Hypothalamus (tissue), 51 donors: ENCODE data around the gene CELSR2.
"Not testable (repeated sequence)": the region's sequence is repeated elsewhere in the genome, so short reads cannot be mapped to it uniquely, and the experiment has no call there.

Experiments
- DNase-seq, 51 donors: peaks; one replicate each; lab custom pipeline; 2025; lab: John Stamatoyannopoulos, UW

The CELSR2 gene

DNA sequence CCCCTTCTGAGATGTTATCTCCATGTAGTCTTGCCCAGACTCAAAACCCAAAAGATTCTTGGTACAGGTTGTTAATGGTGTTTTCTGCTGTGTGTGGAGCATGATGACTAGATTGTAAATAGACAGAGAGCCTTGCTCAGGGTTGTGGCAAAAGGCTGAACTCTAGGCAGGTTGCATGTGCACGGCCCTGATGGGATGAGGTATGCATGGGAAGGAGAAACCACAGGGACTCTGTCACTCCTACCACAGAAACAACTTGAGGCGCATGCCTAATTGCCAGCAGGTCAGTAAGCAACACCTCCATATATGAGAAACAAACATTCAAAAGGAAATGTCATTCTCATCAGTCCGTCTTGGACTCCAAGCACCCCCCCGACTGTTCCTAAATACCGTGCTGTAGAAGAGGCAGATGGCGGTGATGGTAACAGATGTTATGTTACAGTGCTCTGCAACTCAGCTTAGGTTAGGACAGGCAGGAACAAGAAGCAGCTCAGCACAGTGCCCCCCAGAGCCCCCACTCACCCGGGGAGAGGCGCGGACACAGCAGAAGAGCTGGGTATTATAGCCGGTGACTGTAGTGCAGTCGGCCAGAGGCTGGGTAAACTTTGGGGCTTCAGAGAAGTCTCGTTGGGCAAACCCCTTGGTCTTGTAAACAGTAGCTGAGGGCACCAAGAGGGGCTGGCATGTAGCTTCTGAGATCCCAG is 46.5 kb downstream of the CELSR2 start:
- DNase-seq = no peak

DNA sequence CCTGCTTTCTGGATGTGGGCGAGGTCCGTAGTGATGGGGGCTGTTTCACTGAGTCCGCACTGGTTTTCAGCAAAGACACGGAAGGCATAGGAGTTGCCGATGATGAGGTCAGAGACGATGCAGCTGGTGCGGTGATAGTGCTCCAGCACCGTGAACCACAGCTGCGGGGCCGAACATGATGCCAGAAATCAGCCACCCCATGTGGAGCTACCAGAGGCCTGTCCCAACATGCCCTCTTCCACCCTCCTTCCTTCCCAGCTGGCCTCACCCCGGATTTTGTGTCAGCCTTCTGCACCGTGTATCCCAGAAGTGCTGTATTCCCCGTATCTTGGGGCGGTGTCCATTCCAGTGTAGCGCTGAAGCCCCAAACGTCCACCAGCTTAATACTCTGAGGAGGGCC is 47.4 kb downstream of the CELSR2 start:
- no peak for DNase-seq

DNA sequence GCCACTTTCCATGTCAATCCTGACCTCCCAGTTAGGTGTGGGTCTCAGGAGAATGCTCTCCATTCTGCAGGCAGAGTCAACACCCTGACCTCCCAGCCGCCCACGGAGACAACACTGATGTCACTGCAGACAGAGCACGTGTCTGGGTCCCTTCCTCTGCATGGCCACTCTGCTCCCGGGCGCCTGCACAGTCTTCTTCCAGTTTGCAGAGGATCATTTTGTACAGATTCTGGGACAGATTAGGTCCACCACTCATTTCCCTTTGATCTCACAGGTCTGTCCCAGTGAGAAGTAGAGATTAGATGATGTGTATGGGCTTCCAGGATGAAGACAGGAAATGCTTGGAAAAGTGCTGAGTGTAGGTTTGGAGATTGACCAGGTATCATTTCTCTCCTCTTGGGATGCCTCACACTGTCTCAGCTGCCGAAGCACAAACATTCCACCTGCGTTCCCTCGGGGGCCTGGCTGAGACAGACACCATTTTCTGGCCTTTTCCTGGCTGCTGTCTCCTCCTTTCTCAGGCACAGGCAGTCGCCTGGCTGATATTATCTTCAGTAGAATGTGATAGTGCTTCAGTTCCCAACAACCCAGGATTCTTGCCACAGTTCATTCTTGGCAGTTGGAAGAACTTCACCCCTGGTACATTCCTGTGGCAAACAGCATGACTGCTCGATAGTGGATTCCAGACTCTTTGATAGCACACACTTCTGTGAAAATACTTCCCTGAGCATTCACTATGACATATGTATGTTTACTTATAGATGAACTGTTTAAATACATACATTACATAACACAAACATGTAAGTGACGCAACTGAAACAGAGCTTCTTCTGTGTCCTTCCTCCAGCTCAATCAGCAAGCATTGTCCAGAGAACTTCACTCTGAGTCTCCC is 49.6 kb downstream of the CELSR2 start:
- DNase-seq = peak in 35 of 51 donors; percentile 22 to 83 (median 61)

DNA sequence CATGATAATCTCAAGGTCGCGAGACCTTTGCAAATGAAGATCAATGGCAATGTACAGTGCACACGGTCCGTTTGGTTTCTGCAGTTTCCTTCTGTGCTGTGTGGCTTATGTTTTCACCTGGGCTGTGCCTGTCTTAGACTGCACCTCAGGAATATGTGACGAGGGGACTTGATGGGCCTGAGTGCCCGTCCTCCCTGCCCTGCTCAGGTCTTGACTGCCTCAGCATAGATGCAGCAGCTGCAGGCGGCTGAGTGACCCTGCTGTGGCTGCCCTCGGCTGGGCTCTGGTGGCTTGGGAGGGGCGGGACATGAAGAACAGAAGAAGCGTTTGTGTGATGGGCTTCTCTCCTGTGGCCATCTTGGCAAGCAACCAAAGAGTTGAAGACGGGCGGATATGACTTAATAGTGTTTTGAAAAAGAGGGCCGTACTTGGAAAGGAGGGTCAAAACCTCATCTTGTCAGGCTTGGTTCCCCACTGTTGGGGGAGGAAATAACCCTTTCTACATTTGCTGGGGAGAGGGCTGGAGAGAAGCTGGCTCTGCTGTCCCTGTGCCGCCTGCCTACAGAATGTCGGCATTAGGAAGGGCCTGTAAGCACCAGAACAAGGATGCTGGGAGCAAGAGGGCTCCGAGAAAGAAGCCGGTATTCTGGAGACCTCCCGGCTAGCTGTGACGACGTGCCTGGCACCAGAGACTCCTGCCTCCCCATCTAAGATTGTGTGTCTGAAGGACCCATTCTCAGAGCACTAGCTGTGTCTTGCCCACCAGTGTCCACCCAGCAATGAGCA is 50.4 kb downstream of the CELSR2 start:
- peak in 44 of 51 donors; percentile 33 to 93 (median 81) for DNase-seq

DNA sequence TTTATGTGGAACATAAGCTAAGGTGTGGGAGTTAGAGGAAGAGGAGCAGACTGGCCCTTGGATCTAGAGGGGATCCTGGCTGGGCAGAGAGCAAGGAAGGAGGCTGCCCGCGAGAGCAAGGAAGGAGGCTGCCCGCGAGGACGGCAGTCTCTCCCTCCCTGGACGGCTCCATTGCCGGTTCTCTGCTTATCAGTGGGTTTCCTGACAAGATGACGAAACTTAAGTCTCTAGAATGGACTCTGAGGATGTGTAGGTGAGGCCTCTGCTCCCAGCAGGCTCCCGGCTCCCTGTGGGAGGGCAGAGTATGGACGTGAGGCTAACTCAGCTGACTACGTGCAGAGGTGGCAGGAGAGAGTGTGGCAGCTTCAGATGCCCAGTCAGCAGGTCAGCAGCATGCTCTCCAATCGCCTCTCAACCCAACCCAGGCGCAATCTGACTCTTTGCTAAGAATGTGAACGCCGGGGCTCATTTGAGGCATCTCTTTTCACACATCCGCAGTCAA is 51.4 kb downstream of the CELSR2 start:
- DNase-seq = no peak

DNA sequence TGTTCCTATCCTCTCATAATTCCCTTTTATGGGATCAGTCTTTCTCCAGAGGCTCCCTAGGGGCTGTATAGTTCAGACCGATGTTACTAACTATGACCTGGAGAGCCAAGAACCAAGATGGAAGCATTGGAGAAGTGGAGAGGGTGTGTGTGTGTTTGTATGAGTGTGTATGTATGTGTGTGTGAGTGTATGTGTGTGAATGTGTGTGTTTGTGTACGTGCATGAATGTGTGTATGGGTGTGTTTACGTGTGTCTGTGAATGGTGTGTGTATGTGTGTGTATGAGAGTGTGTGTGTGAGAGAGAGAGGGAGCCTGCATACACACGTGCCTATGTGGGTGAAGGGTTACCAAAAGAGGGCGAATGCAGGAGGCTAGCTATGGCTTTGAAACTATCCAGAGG is 52.5 kb downstream of the CELSR2 start:
- DNase-seq = no peak

DNA sequence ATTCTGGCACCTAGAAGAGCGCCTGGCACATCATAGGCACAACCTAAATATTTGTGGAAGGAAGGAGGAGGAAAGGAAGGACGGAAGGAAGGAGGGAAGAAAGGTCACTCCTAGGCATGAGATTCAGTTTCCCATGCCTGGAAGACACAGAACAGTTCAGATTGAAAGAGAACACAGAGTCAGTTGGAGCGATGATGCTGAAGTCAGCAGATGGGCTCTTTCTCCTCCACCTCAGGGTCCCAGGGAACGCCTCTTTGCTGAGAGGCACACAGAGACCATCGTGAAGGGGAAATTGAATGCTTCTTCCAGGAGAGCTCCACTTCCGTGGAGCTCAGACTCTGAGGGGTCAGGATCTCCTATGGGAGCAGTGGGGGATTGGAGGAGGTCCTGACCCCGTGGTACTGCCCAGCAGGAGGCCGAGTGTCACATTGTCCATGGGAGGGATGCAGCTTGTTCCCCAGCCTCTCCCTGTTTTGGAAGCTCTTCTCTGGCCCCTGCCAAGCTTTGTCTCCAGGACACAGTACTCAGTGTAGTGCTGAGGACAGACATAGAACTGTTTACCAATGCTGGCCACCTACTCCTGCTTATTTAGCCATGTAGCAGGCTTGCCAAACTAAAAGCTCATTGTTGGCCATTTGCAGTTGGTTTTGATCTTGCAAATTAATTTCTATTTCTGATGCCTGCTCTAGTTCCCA is 55.0 kb downstream of the CELSR2 start:
- peak in 40 of 51 donors; percentile 27 to 92 (median 62) for DNase-seq

DNA sequence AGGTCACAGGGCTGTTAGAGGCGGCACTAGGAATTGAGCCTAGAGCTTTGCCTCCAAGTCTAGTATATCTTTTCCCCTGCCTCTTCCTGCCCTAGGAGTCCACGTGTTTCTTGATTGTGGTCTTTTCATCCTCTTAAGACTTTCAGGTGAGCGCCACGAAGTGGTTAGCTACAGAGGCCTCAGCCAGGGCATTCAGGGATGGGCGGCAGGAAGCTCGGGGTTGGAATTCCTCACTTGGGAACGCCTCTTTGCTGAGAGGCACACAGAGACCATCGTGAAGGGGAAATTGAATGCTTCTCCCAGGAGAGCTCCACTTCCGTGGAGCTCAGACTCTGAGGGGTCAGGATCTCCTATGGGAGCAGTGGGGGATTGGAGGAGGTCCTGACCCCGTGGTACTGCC is 56.7 kb downstream of the CELSR2 start:
- DNase-seq = not testable (repeated sequence)

DNA sequence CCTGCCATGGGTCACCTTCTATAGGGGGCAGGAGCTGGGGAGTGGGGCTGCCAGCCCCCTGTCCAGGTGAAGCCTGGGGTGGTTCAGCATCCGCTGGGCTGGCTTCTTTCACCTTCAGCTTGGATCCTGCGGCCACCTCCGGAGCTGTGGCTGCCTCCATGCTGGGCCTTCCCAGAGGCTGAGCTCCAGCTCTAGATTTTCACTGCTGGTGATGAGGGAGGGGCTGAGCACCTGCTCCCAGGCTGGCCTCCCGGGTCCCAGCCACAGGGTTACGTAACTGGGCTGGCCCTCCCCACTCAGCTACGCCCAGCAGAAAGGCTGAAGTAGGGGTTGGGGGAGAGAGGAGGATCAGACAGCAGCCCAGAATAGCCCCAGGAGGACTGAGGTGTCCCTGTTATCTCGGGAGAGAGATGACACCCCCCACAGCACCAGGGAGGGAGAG is 57.5 kb downstream of the CELSR2 start, which contains the start of gene MYBPHL:
TSS of gene MYBPHL (minus strand) at position 180 of the 442 bp plus-strand sequence. CDS start at position 160, 20 bp downstream.
- DNase-seq = peak in 3 of 51 donors; percentile 31 to 44 (median 34)

DNA sequence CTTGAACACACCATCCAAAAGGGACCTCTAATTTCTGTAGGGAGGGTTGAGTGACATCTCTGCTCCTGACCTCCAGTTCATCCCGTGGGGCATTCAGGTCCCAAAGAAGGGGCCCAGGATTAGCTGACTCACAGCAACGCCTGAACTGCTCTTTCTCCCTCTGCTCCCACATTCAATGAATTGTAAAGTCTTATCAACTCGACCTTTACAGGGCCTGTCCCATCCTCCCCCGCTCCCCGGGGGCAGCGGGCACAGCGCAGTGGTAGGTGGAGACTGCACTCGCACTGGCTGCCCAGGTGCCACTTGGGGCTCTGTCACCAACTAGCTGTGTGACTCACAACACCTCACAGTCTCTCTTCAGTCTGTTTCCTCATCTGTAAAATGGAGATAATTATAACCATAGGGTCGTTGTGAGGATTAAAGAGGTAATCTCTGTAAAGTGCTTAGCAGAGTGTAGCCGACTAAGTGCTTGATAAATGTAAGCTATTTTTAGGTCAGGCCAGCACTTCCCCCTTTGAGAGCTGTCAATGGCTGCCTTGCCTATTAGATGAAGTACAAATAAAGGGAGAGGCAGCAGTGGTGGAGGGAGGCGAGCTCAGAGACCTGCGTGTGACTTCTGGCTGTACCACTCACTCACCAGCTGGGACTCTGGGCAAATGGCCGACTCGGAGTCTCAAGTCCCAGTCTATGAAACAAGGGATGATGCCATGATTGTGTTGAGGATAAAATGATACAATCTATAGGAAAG is 58.1 kb downstream of the CELSR2 start:
- peak in 24 of 51 donors; percentile 15 to 66 (median 40) for DNase-seq

DNA sequence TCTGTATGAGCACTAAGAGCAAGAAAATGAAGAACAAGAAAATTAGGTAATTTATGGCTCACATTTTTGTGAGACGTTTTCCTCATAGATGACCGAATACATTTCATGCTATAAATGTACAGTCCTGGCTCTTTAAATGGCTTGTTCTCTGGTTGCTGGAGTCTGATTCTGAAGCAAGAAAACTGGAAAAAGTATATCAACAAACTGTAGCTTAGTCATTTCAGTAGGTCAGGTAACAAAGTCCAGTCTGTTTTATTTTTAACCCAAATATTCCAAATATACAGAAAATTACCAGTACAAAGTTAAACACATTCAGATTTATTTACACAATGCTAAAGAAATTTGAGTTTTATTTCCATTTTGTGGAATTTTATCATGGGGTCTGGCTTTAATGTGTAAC is 60.0 kb downstream of the CELSR2 start:
- no peak for DNase-seq

DNA sequence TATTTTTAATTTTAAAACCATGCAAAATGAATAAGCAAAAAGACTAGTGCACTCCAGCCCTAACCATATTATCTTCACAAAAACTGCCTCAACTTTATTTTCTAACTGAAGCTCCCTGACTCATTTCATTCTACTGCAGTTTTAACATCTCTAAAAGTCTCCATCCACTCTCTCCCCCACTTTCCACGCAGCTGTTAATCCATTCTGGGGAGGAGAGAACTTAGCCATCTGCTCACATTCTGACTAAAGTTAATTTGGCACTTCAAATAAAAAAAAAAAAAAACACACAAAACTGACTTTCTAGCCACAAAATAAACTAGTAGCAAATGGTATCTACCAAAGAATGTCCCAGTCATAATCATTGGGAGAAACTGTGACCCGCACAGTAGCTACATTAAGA is 62.9 kb downstream of the CELSR2 start:
- no peak for DNase-seq

DNA sequence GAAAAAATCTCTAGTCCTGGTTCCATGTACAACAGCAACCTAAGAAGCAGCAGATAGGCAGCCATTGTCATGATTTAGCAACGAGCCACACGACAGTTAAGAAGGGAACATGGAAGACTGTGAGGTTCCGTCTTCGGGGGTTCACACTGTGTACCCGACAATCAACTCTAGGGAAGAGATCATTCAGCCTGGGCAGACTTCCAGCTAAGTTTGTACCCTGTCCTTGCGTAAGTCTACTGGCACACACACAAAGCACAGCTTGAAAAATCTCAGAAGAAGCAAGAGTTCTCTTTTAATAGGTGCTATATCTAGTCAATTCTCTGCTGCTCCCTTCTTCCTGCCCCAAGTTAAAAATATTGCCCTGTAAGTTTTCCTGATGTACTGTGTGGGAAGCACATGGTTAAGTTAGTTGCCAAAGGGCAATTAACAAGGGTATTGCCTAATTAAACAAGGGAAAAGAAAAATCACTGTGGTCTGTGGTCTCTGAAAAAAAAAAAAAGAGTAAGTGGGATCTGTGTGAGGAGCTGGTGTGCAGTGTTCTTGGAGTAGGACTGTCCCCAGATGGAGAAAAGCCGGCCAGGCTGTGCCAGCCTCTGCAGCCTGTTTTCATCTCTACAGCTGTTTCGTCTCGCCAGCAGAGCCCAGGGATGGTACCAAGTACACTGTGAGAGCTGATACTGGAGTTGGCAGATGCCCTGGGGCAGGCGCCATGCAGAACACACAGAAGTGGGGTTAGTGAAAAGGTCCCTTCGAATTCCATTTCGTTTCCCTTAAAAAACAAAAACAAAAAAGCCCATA is 63.8 kb downstream of the CELSR2 start:
- peak in 37 of 51 donors; percentile 21 to 94 (median 68) for DNase-seq

DNA sequence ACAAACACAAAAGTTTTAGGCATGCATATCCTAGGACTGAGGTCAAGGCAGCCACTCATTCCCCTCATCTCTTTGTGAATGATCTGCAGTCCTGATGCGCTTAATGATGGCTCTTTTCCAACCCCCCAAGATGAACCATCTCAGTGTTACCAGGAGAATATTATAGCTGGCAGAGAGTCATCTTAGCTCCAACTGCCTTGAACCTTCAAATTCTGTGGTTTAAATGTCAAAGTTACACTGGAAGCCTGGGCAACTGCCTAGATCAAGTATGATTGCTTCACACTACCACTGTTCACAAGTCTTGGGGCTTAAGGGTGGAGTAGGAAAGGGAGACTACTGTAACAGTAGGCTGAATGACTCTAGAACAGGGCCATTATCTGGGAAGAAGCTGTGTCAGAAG is 65.5 kb downstream of the CELSR2 start:
- no peak for DNase-seq

DNA sequence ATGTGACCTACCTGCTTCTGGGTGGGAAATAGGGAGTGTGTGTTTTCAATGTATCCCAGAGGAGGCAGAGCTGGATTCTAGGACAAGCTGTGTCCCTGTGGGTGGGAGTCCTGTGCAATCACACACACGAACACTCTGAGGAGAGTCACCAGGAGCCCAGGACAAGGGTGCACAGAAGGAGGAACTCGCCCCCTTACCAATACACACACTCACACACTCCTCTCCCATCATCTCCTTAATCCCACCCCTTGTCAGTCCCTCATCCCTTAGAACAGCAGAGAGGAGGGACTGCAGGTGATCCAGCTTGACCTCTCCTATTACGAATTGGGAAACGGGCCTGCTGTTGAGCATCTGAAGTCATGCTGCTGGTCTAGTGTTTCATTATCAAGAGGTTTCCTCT is 65.9 kb downstream of the CELSR2 start:
- DNase-seq = no peak

DNA sequence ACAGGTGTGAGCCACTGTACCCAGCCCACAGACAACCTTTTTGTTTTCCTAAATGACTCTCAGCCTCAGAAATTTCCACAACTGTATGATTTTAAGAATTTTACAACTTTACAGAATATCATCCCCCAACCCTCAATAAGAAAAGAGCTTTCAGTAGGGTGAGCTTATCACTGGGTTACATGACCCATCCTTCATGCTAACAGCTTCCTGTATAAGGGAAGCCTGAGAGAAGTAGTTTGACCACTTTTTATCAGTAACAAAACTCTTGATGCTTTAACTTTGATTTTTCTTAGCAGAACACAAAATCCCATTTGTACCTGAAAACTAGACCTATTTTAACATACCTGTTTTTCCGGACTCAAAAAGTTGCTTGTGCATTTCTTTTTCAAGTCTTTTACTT is 67.2 kb downstream of the CELSR2 start:
- no peak for DNase-seq

DNA sequence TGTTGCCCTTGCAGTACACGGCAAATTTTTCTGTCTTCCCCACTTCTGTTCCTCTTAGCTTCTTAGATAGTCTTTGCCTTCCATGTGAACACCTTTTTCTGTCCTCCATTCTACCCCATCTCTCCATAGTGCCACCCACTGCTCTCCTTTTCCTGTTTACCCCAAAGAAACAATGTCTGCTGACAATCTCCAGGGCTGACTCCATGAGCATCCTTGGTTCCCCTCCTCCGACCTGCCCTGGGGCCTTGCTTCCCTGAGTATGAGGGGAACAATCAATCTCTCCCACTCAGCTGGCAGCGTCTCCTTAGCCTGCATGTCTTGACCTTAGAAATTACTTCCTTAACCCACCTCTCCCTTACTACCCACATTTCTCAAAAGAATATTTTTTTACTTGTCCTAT is 69.8 kb downstream of the CELSR2 start:
- no peak for DNase-seq

DNA sequence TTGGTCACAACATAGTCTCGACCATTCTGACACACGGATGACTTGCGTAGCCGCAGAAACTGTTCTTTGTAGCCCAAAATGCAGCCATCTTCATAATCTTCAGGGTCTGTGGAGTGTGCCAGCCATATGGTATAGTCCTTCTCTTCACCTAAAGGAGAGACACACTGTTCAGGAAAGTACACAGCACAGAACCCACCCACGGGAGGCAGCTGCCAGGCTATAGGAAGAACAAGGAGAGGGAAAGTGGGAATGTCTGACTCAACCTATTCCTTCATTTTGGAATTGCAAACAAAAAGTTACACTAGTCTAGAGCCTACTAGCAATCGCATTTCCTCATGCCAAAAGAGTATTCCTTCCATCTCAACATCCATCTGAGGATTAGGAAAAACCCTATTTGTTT is 73.6 kb downstream of the CELSR2 start:
- DNase-seq = peak in 1 of 51 donors; percentile 40
